Activated CD8-positive, alpha-beta memory T cell treated with anti-CD3 and anti-CD28 coated beads, Interleukin-2, amount 50 U/mL, for 24 hours (primary cell): ENCODE data around the gene SHC1.
A peak's percentile ranks its signal among the peaks of the same experiment; 100 is the strongest.

Source experiments
- DNase-seq: peaks from one replicate; pipeline ENCODE4 v3.0.0-alpha.2; 2020; ENCODE audit errors: extremely low read depth

Gene SHC1

DNA sequence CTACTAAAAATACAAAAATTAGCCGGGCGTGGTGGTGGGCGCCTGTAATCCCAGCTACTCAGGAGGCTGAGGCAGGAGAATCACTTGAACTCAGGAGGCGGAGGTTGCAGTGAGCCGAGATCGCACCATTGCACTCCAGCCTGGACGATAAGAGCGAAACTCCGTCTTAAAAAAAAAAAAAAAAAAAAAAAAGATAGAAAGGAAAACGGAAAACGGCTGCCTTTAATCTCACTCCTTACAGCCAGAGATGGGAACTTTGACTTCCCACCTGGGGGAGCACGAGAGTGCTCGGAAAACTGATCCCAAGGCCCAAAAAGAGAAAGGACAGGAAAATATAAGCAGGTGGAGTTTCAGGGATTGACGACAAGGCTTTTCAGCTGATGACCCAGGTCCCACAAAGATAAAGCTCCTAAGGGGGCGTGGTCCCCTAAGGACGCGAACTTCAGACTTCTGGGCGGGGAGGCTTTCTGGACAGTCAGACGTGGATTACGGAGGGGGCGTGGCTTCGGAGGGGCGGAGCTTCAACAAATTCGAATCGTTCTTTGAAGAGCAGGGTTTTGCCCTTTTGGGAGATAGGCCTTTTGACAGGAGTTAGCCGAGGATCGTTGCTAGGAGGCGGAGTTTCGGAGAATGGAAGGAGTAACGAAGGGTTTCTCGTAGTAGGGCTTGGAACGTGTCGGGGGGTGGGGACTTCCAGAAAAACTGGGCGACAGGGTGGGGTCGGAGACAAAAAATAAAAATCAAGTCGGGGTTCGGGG, 3.0 kb upstream of the SHC1 start:
- DNase-seq, result peak; percentile 90

DNA sequence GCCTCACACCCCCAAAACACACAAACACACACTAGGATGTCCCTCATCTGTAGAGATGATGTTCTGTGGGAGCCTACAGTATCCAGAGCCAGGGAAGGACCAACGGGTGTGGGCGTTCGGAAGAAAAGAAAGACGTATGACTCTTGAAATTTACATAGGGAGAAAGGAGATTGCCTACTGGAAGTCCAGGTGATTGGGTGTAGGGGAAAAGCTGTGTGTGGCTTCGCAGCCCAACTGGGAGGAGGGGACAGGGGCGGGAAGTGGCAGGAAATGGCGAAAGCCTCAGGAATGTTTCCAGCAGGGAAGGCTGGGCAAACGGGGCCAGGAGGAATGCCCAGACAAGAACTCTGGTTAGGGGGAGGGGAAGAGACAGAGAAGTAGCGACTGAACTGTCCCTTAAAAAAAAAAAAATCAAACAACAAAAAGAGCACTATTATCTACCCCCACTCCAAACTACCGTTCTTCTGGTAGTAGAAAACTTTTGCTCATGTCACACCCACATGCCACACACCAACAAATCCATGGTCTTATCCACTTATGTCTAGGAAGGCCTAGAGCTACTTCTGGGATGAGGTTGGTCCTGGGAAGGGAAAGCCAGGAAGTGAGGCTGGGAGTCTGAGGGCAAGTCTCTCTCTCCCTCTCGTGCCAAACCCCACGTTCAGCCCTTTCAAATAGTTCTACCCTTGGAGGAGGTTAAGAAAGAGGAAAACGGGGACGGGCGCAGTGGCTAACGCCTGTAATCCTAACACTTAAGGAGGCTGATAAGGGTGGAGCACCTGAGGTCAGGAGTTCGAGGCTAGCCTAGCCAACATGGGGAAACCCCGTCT, 2.2 kb upstream of the SHC1 start:
- DNase-seq, result no peak

GRCh38 chr1:154972213-154972516, 1.6 kb upstream of the SHC1 start:
- no peak for DNase-seq

GRCh38 chr1:154971341-154971998, 923 bp upstream of the SHC1 start:
- no peak for DNase-seq

DNA sequence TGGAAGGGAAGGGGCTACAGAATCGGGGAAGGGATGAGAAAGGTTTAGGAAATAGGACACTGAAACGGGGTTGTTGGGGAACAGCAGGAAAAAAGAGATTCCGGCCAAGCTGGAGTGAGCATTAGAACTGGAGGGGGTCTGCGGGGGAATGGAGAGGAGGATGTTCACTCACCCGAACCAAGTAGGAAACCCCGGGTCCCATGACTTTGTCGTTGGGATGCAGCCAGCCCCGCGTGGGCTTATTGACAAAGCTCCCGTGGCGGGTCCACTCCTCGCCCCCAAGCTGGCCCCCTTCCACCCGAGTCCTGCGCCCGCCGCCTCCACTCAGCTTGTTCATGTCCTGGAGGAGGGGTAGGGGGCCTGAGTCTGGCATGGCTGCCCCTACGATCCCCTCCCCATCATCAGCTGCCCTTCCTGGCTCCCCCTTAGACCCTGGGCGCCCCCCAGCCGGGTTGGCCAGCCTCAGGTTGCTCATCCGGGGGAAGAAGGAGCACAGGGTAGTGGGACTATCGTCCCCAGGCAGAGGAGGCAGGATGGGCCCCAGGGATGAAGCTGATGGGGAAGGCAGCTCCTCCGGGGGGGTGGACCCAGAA, 591 bp downstream of the SHC1 start:
- no peak for DNase-seq

DNA sequence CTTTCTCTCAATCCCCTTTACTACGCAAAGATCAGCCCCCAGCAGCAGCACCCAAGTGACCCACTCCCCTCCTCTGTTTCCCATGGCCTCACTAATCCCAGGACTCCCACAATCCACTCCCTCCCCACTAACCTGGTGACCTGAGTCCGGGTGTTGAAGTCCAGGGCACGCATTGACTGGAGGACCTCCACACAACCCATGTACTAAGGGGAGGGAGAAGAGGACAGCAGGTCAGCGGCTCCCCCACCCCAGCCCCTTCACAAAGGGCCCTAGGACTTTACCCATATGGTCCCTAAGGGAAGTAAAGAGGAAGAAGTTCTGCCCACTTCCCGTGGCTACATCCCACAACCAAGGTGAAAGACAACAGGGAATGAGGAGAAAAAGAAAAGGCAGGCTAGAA, 1.3 kb downstream of the SHC1 start:
- DNase-seq, result no peak

DNA sequence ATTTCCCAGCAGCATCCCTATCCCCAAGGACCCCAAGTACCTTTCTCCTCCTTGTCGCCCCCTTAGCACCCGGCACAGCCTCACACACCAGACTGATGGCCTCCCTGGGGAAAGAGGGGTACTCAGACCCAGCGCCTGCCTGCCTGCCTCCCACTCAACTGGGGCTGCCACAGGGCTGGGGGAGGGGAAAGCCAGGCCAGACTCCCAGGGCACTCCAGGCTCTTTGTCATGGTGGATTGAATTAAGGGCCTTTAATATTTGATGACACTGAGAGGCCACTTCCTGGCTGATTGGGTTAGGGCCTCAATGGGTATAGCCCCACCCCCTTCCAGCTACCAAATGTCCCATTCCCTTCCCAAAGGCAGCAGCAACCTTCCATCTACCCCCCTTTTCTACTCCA, 1.8 kb downstream of the SHC1 start:
- DNase-seq, result no peak

- DNase-seq, result no peak
These were observed 3.1 kb downstream of the SHC1 start for GRCh38 chr1:154967331-154967950.

DNA sequence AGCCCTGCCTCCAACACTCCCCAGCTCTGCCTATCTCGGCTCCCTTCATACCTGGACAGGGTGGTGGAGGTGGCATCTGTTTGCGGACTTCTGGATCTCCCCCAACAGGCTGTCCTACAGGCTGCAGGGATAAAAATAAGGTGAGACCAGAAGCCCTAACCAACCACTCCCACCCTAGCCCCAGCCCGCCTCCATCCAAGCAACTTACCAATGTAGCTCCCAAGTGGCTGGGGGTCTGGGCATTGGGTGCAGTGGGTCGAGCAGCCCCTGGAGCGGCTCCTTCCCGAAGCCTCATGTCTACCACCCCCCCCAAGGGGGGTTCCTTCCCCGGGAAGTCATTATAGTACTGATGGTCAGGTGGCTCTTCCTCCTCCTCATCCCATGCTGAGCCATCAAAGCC, 4.4 kb downstream of the SHC1 start:
- DNase-seq, result no peak

GRCh38 chr1:154964359-154964758, 6.2 kb downstream of the SHC1 start:
- DNase-seq, result no peak

DNA sequence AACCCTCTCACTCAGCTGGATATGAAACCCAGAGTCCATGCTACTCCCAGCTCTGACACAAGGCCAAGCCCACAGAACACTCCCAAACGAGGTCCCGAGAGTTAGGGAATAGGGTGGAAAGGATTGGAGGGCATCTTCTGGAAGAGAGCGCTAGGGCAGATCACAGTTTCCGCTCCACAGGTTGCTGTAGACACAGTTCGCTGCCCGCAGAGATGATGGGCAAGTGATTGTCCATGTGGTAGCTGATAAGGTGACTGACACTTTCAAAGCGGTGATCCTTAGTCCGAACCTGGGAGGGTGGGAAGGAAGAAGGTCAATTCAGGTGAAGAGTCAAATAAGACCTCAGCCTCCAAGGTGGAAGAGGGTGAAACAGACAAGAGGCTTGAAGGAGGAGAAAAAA, 6.9 kb downstream of the SHC1 start:
- DNase-seq, result no peak

- DNase-seq, result no peak
These were observed 7.7 kb downstream of the SHC1 start for GRCh38 chr1:154962795-154963330.

- DNase-seq, result no peak
These were observed 8.3 kb downstream of the SHC1 start for GRCh38 chr1:154962156-154962749.

- DNase-seq, result peak; percentile 58
These were observed 9.1 kb downstream of the SHC1 start, which contains the start of gene PYGO2 for GRCh38 chr1:154961207-154962155. Gene PYGO2, minus strand, starts transcription at chr1:154961782. Its CDS starts 206 bp downstream, at chr1:154961576.

DNA sequence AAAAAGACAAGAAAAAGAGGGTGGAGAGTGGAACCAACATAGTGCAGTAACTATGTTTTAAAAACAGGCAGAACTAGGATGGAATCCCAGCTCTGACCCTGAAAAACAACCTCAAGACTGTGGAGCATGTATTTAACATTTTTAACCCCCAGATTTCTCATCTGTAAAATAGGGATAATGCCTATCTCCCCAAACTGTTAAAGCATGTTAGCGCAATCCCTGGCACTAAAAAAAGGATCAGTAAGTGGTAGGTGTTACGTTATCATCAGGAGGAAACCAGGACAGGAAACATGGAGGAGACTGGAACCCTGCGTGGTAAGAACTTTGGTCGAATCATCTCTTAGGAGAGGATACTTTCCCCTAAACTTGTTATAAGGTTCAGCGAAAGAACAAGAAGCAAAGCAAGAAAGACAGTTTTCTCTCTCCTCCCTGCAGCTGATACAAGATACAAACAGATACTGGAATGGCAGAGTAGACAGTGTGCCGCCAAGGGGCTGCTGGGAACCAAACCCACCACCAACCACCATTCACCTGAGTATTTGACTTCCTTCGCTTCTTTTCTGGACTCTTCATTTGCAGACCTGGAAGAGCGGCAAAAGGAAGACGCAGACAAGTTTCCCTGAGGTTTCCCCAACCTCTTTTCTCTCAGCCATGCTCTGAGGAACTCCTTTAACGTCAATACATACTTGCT, 10.0 kb downstream of the SHC1 start:
- no peak for DNase-seq

DNA sequence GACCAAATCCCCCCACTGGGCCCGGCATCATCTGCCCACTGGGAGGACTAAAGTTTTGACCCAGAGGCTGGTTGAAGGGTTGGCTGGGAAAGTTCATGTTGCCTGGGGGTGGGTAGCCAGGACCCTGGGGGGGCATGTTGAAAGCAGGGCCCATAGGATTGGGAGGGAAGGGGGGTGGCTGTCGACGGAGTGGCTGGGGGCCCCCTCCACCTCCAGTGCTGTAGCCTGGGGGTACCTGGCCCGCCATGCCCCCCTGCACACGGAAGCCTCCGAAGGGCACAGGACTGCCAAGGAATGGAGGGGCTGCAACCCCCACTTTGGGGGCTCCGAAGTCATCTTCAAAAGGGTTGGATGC, 11.1 kb downstream of the SHC1 start:
- DNase-seq, result no peak

GRCh38 chr1:154958681-154959425, 11.7 kb downstream of the SHC1 start:
- no peak for DNase-seq

DNA sequence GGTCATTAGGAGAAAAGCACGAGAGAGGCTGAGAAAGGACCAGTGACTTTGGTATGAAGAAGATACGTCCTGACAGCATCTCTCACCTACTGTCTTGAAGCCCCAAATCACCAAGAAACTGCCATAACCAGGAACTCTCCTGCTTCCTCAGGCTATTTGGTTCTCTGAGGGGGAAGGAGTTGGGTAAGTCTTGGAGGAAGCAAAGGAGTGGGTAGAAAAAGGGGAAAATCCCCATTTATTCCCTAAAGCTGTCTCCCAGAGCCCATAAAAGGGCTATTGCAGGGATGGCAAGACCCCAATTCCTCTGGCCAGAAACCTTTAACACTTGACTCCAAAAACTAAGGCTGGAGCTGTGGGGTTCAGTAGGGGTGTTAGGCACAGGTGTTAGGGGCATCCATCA, 12.5 kb downstream of the SHC1 start:
- DNase-seq, result no peak

DNA sequence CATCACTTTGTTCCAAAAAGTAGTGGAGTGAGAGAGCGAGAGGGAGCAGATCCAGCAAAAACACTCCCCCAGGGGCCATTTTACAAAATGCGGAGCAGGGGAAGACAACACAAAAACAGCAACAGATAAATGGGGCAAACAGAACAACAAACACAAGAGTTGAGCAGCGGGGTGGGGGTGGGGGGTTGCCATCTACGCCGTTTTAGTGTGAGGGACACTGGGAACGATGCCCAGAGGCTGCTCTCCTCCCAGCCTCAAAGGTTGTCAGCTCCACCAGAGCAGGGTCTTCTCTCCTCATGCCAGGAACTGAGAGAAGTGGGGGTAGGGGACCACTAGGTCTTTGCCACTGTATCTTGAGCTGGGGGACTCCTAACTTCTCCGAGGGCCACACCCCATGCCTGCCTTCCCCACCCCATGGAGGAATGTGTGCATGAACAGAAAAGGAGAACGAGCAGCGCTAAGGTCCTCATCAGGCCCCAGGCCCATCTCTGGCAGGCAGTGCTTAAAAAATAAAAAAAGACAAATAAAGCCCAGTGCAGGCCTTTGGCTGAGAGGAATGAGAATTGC, 13.4 kb downstream of the SHC1 start:
- DNase-seq, result no peak
